ENCODE results near the gene MRE11.

- no peak for TF ChIP-seq CTCF (IDR thresholded peaks at IDR 0.05)
- TF ChIP-seq POLR2A (IDR thresholded peaks at IDR 0.05): no peak
- TF ChIP-seq EP300 (IDR thresholded peaks at IDR 0.05; ENCODE audit: low read depth): no peak
Observed at GRCh38 chr11:94400050-94400449, 93.6 kb downstream of the MRE11 start.
